A549 (cell line): Measurements from ENCODE around the gene DNAH11. TPM values are rescaled to one million over a fixed set of nuclear protein-coding genes. Genes with fewer than 3 reads are reported as not detected.

Experiments
- ATAC-seq, 2 experiments: fragments of 200-7000 bp in 1 of 2; fragments of >200 bp in 1 of 2; cut with Nextera tagmentation in 1 of 2; cut with Tn5 transposase in 1 of 2; 3 replicates each; pipeline versions ENCODE4 v1.8.0 to v1.9.1; 2018 to 2020; ENCODE audit warnings: mild to moderate bottlenecking in 1 of 2, moderate library complexity in 1 of 2
- CTCF ChIA-PET: fragments of 300-600 bp; sonication (Branson Sonifier 250); formaldehyde crosslinking; extraction: SDS; loops from one replicate; lab custom pipeline; 2021; ENCODE audit warnings: antibody characterized with exemption, inconsistent platforms; lab: Yijun Ruan, JAX
- POLR2A ChIA-PET: fragments of 350-600 bp; formaldehyde crosslinking; extraction: SDS; loops from one replicate; lab custom pipeline; 2021; ENCODE audit warnings: antibody characterized with exemption, inconsistent platforms; lab: Yijun Ruan, JAX
- DNase-seq, 2 experiments: peaks; one replicate each; pipeline versions ENCODE4 v3.0.0 to v3.0.0-alpha.2; 2011 to 2016; ENCODE audit warnings: low read depth in 1 of 2, low spot score in 1 of 2
- FAIRE-seq: peaks from 2 replicates; lab custom pipeline; 2011; peaks lifted over from hg19 to GRCh38; lab: Jason Lieb, UNC
- H3K27ac ChIP-seq, 2 experiments: fragments of >200 bp; sonication (Bioruptor Twin); formaldehyde crosslinking; 3 replicates each; pipeline ENCODE4 v1.5.1; 2016 to 2017
- H3K4me1 ChIP-seq: fragments of >200 bp; sonication (Bioruptor Twin); formaldehyde crosslinking; 3 replicates; pipeline ENCODE4 v1.6.1; 2016
- H3K4me2 ChIP-seq: fragments of >200 bp; sonication (Bioruptor Twin); formaldehyde crosslinking; 3 replicates; pipeline ENCODE4 v1.6.1; 2016
- H3K4me3 ChIP-seq: fragments of >200 bp; sonication (Bioruptor Twin); formaldehyde crosslinking; 3 replicates; pipeline ENCODE4 v1.5.1; 2016
- H3K9me3 ChIP-seq: fragments of >200 bp; sonication (Bioruptor Twin); formaldehyde crosslinking; 3 replicates; pipeline ENCODE4 v1.6.1; 2016
- CBX2 ChIP-seq: fragments of 200-600 bp; sonication (generic); IDR thresholded peaks from 2 replicates; pipeline ENCODE4 v1.6.1; 2016; ENCODE audit warnings: low read depth, mild to moderate bottlenecking, borderline replicate concordance
- CHD4 ChIP-seq: fragments of 200-600 bp; sonication (generic); IDR thresholded peaks from 2 replicates; pipeline ENCODE4 v1.6.1; 2016; ENCODE audit warnings: antibody characterized with exemption, mild to moderate bottlenecking, borderline replicate concordance
- EHMT2 ChIP-seq: fragments of 200-600 bp; sonication (generic); IDR thresholded peaks from 2 replicates; pipeline ENCODE4 v1.6.1; 2016; ENCODE audit warnings: antibody characterized with exemption, low read depth, mild to moderate bottlenecking, moderate library complexity
- ELK1 ChIP-seq: fragments of 150-350 bp; IDR thresholded peaks from 2 replicates; pipeline ENCODE4 v1.6.1; 2014; ENCODE audit warnings: low read depth, mild to moderate bottlenecking, low read length
- FOSB ChIP-seq: fragments of 250-450 bp; sonication (Bioruptor Pico); IDR thresholded peaks from 2 replicates; pipeline ENCODE4 v1.5.0; 2020; ENCODE audit warnings: mild to moderate bottlenecking, moderate library complexity
- FOSL2 ChIP-seq, 2 experiments: fragments of 450-650 bp in 1 of 2; fragments of >200 bp in 1 of 2; sonication (Bioruptor Twin) in 1 of 2; formaldehyde crosslinking; IDR thresholded peaks; 2 replicates each; pipeline versions ENCODE4 v1.5.0 to v1.6.1; 2016 to 2020; ENCODE audit warnings: mild to moderate bottlenecking in 1 of 2, moderate library complexity in 1 of 2
- GATA3 ChIP-seq: IDR thresholded peaks from 2 replicates; pipeline ENCODE4 v1.6.1; 2012; ENCODE audit warnings: borderline replicate concordance
- HDAC2 ChIP-seq: fragments of 200-600 bp; sonication (generic); IDR thresholded peaks from 2 replicates; pipeline ENCODE4 v1.6.1; 2016
- HEYL ChIP-seq: fragments of 250-450 bp; sonication (Bioruptor Pico); IDR thresholded peaks from 2 replicates; pipeline ENCODE4 v1.8.0; 2021; ENCODE audit warnings: mild to moderate bottlenecking, moderate library complexity
- HOXB13 ChIP-seq: fragments of 250-450 bp; sonication (Bioruptor Pico); IDR thresholded peaks from 2 replicates; pipeline ENCODE4 v1.5.0; 2020; ENCODE audit warnings: low read depth, mild to moderate bottlenecking, moderate library complexity
- HOXB5 ChIP-seq: fragments of 250-450 bp; sonication (Bioruptor Pico); IDR thresholded peaks from 2 replicates; pipeline ENCODE4 v1.5.0; 2020; ENCODE audit warnings: mild to moderate bottlenecking, moderate library complexity
- JUNB ChIP-seq: fragments of >200 bp; sonication (Bioruptor Twin); formaldehyde crosslinking; IDR thresholded peaks from 2 replicates; pipeline ENCODE4 v1.6.1; 2016
- KDM1A ChIP-seq: fragments of 200-600 bp; sonication (generic); IDR thresholded peaks from 2 replicates; pipeline ENCODE4 v1.6.1; 2016; ENCODE audit warnings: low read depth, mild to moderate bottlenecking
- MAX ChIP-seq: IDR thresholded peaks from 2 replicates; pipeline ENCODE4 v1.6.1; 2012
- NFE2L2 ChIP-seq: fragments of 150-350 bp; conservative IDR thresholded peaks from 2 replicates; pipeline ENCODE4 v1.6.1; 2014; ENCODE audit warnings: low read length
- NPAS2 ChIP-seq: fragments of 250-450 bp; sonication (Bioruptor Pico); IDR thresholded peaks from 2 replicates; pipeline ENCODE4 v1.8.0; 2022; ENCODE audit warnings: mild to moderate bottlenecking, moderate library complexity, borderline replicate concordance
- POLR2AphosphoS2 ChIP-seq: conservative IDR thresholded peaks from 2 replicates; pipeline ENCODE4 v1.6.1; 2012; ENCODE audit warnings: low read length, improper control_type of control experiment, inconsistent platforms
- REST ChIP-seq: fragments of 200-600 bp; sonication (generic); IDR thresholded peaks from 2 replicates; pipeline ENCODE4 v1.6.1; 2016; ENCODE audit warnings: antibody characterized with exemption, mild to moderate bottlenecking, moderate library complexity
- RNF2 ChIP-seq: fragments of 200-600 bp; sonication (generic); IDR thresholded peaks from 2 replicates; pipeline ENCODE4 v1.6.1; 2016; ENCODE audit warnings: low read depth, mild to moderate bottlenecking, antibody characterized with exemption, moderate library complexity, borderline replicate concordance
- SMC3 ChIP-seq: fragments of >200 bp; sonication (Bioruptor Twin); formaldehyde crosslinking; IDR thresholded peaks from 3 replicates; pipeline ENCODE4 v1.6.1; 2018; ENCODE audit warnings: inconsistent platforms
- TP53 ChIP-seq: fragments of 250-450 bp; sonication (Bioruptor Pico); IDR thresholded peaks from 2 replicates; pipeline ENCODE4 v1.5.0; 2021; ENCODE audit warnings: mild to moderate bottlenecking, moderate library complexity
- ZFP36 ChIP-seq: fragments of 450-650 bp; IDR thresholded peaks from 2 replicates; pipeline ENCODE4 v1.6.1; 2014; ENCODE audit warnings: borderline replicate concordance; ENCODE audit not compliant: partially characterized antibody
- WGBS: methylation state at CpG from one replicate; pipeline ENCODE4 v1.1.6; 2017; ENCODE audit errors: missing lambda C conversion rate; 5-methylcytosine and 5-hydroxymethylcytosine counted together
- polyA plus RNA-seq, 4 experiments: library from polyadenylated mRNA; depleted of rRNA in 3 of 4; stranded (reverse); fragments of >200 nt; fragmentation: RNase III in 1 of 4; extraction: RNeasy Plus Mini Kit Qiagen cat#74134 plus additional on column Dnase treatment in 1 of 4; gene quantifications; 2 replicates in 3 of 4; 3 replicates in 1 of 4; pipeline ENCODE4 v1.2.3, GENCODE V29; 2011 to 2017

Gene DNAH11
- polyA plus RNA-seq, 2 of the 4 experiments (the other 2 are of a cell fraction): 0.03 to 0.13 TPM

GRCh38 chr7:21773326-21773725 lies 230.5 kb downstream of the DNAH11 start:
- FAIRE-seq: no peak
- ATAC-seq: no peak
- no peak for DNase-seq
- TF ChIP-seq CHD4 (no peak), ZFP36 (no peak), ELK1 (no peak), NFE2L2 (no peak), RNF2 (no peak), JUNB (no peak), HOXB5 (no peak)
- ChIA-PET CTCF (no interaction called here), POLR2A (no interaction called here)
- Histone ChIP-seq H3K4me1 (no peaks in the 10 kb centered on the region), H3K9me3 (no peaks in the 10 kb centered on the region), H3K4me2 (no peak overlapping the region), H3K4me3 (no peak overlapping the region), H3K27ac (no peak overlapping the region)
- 66% methylated on average over 3 of the region's 3 CpGs for WGBS

GRCh38 chr7:21777921-21778320 lies 235.1 kb downstream of the DNAH11 start:
- Histone ChIP-seq H3K9me3 (no peaks in the 10 kb centered on the region), H3K27ac (no peak overlapping the region), H3K4me3 (no peak overlapping the region), H3K4me1 (no peaks in the 10 kb centered on the region), H3K4me2 (no peak overlapping the region)
- 20% methylated on average over 2 of the region's 2 CpGs for WGBS
- ATAC-seq (no peak), DNase-seq (no peak), FAIRE-seq (no peak)
- CTCF ChIA-PET: interaction anchor here (0.7 to 2.6 kb wide), 3 partner anchors 10 to 524 kb away, joined by 3 to 19 read pairs (median 3); no protein-coding TSS in a partner anchor
- POLR2A ChIA-PET: no interaction called here
- TF ChIP-seq HDAC2 (no peak), ZFP36 (no peak), ELK1 (no peak), MAX (no peak), REST (no peak), NFE2L2 (no peak), CHD4 (no peak), SMC3 (no peak), CBX2 (no peak), POLR2AphosphoS2 (no peak), JUNB (no peak)

GRCh38 chr7:21778953-21779352 lies 236.1 kb downstream of the DNAH11 start:
- CTCF ChIA-PET: interaction anchor here (1.1 to 2.6 kb wide), 2 partner anchors 10 to 11 kb away, joined by 4 to 19 read pairs; no protein-coding TSS in a partner anchor
- Histone ChIP-seq H3K4me3 (no peak overlapping the region), H3K4me2 (no peak overlapping the region), H3K9me3 (no peaks in the 10 kb centered on the region), H3K4me1 (no peaks in the 10 kb centered on the region), H3K27ac (no peak overlapping the region)
- POLR2A ChIA-PET: no interaction called here
- DNase-seq (no peak), ATAC-seq (no peak), FAIRE-seq (no peak)
- 47% methylated on average over 9 of the region's 9 CpGs for WGBS
- TF ChIP-seq ELK1: no peak
- no peak for TF ChIP-seq TP53
- TF ChIP-seq EHMT2: no peak
- no peak for TF ChIP-seq HOXB13
- no peak for TF ChIP-seq SMC3
- TF ChIP-seq KDM1A: no peak
- TF ChIP-seq HEYL (CRISPR knock-in tag): no peak
- TF ChIP-seq NPAS2 (CRISPR knock-in tag): no peak
- no peak for TF ChIP-seq GATA3
- TF ChIP-seq FOSB (CRISPR knock-in tag): no peak
- no peak for TF ChIP-seq JUNB
- TF ChIP-seq FOSL2 (IDR thresholded peaks at IDR 0.05): no peak
- TF ChIP-seq FOSL2 (CRISPR knock-in tag; IDR thresholded peaks at IDR 0.05): no peak
